ENCODE results near the gene FAR1. TPM values are rescaled to one million over a fixed set of nuclear protein-coding genes. Genes with fewer than 3 reads are reported as not detected.

The FAR1 gene
- total RNA-seq, 1 donor from 2014 or later, result 139 TPM

DNA sequence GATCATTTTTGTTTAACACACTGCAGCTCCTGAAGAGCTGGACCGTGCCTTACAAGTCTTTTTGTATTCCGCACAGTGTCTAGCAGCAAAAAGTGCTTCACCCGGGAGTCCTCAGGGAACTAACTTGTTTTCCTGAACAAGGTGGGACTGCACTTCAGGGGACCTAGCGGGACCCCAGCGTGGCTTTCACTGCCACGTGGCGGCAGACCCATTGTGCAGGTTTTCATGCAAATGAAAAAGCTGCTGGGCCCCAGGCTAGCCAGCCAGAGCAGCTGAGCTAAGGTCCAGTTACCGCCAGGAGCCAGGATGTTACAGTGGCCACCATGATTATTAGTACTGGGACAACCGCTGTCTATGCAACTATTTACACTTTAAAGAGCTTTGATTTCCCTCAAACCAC is 90.6 kb downstream of the FAR1 start:
- Mint-ChIP-seq H3K4me3 (no peak overlapping the region), H3K36me3 (no peaks in the 10 kb centered on the region), H3K27ac (no peak overlapping the region), H3K9me3 (no peaks in the 10 kb centered on the region), H3K27me3 (ENCODE audit: insufficient read depth, low read depth) (no peaks in the 10 kb centered on the region), H3K4me1 (no peaks in the 10 kb centered on the region)
- DNase-seq (ENCODE audit: low spot score), result no peak
- Histone ChIP-seq H3K9me3 (ENCODE audit: low read depth) (no peaks in the 10 kb centered on the region), H3K79me2 (ENCODE audit: low read depth) (no peaks in the 10 kb centered on the region), H3K27me3 (no peaks in the 10 kb centered on the region), H3K4me1 (peaks cover 7% of the 10 kb centered on the region), H3K4me3 (no peak overlapping the region), H4K20me1 (ENCODE audit: low read depth) (no peaks in the 10 kb centered on the region), H3K27ac (no peak overlapping the region), H3K36me3 (no peaks in the 10 kb centered on the region), H3K9ac (no peak overlapping the region), H3K4me2 (no peak overlapping the region), H2AFZ (replicated peaks) (peak overlapping the region; percentile 73), H3F3A (ENCODE audit: low read depth) (no peaks in the 10 kb centered on the region)
- TF ChIP-seq EZH2 (IDR thresholded peaks at IDR 0.05) (no peak), EZH2phosphoT487 (IDR thresholded peaks at IDR 0.05) (no peak), CTCF (IDR thresholded peaks at IDR 0.05) (no peak)

- Histone ChIP-seq H3K4me1 (peaks cover 7% of the 10 kb centered on the region), H3K4me3 (no peak overlapping the region), H4K20me1 (ENCODE audit: low read depth) (no peaks in the 10 kb centered on the region), H3K79me2 (ENCODE audit: low read depth) (no peaks in the 10 kb centered on the region), H3K9ac (no peak overlapping the region), H3K36me3 (no peaks in the 10 kb centered on the region), H3K27ac (no peak overlapping the region), H3F3A (ENCODE audit: low read depth) (no peaks in the 10 kb centered on the region), H2AFZ (replicated peaks) (no peak overlapping the region), H3K27me3 (no peaks in the 10 kb centered on the region), H3K9me3 (ENCODE audit: low read depth) (no peaks in the 10 kb centered on the region), H3K4me2 (no peak overlapping the region)
- no peak for TF ChIP-seq EZH2 (IDR thresholded peaks at IDR 0.05)
- no peak for TF ChIP-seq EZH2phosphoT487 (IDR thresholded peaks at IDR 0.05)
- TF ChIP-seq CTCF (IDR thresholded peaks at IDR 0.05), result no peak
- H3K4me1 Mint-ChIP-seq, result peaks cover 4% of the 10 kb centered on the region
- H3K27ac Mint-ChIP-seq, result no peak overlapping the region
- peaks cover 2% of the 10 kb centered on the region for H3K27me3 Mint-ChIP-seq (ENCODE audit: insufficient read depth, low read depth)
- H3K4me3 Mint-ChIP-seq, result no peak overlapping the region
- H3K9me3 Mint-ChIP-seq, result no peaks in the 10 kb centered on the region
- no peaks in the 10 kb centered on the region for H3K36me3 Mint-ChIP-seq
- DNase-seq (ENCODE audit: low spot score), result no peak
Observed at GRCh38 chr11:13760115-13760514, 91.6 kb downstream of the FAR1 start.

DNA sequence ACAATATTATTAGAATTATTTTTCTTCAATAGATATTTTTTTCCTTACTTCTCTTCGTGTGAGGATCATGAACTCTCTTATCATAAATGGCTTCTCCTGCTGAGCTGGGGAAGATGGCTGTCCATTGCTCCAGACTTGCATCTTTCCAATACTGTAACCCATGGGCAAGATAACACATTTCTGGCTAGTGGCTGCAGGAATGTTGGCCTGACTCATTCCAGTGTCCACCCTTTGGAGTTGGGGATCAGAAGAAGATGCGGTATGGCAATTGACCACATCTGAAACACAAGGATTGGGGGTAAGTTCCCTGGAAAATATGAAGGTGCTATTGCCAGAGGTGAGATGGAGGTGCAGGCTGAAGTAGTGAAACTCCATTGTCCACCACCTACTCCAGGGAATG is 92.8 kb downstream of the FAR1 start:
- Histone ChIP-seq H3K4me3 (no peak overlapping the region), H3K36me3 (no peaks in the 10 kb centered on the region), H3F3A (ENCODE audit: low read depth) (no peaks in the 10 kb centered on the region), H3K9ac (no peak overlapping the region), H3K79me2 (ENCODE audit: low read depth) (no peaks in the 10 kb centered on the region), H4K20me1 (ENCODE audit: low read depth) (no peaks in the 10 kb centered on the region), H3K27me3 (no peaks in the 10 kb centered on the region), H3K27ac (no peak overlapping the region), H3K9me3 (ENCODE audit: low read depth) (no peaks in the 10 kb centered on the region), H3K4me2 (no peak overlapping the region), H2AFZ (replicated peaks) (no peak overlapping the region), H3K4me1 (peaks cover 7% of the 10 kb centered on the region)
- no peak overlapping the region for H3K4me3 Mint-ChIP-seq
- DNase-seq (ENCODE audit: low spot score), result no peak
- peaks cover 4% of the 10 kb centered on the region for H3K4me1 Mint-ChIP-seq
- H3K27ac Mint-ChIP-seq, result no peak overlapping the region
- H3K27me3 Mint-ChIP-seq (ENCODE audit: insufficient read depth, low read depth), result peaks cover 2% of the 10 kb centered on the region
- no peaks in the 10 kb centered on the region for H3K36me3 Mint-ChIP-seq
- TF ChIP-seq EZH2 (IDR thresholded peaks at IDR 0.05), result no peak
- no peak for TF ChIP-seq CTCF (IDR thresholded peaks at IDR 0.05)
- TF ChIP-seq EZH2phosphoT487 (IDR thresholded peaks at IDR 0.05), result no peak
- no peaks in the 10 kb centered on the region for H3K9me3 Mint-ChIP-seq
